T-helper 2 cell treated with Interferon-gamma antibody and Interleukin-4, amounts not matched to agents 5 μg/mL and 100 μg/mL, for 36 hours (primary cell): ENCODE data around the gene PPP2R5C.
"Not testable (repeated sequence)": the region's sequence is repeated elsewhere in the genome, so short reads cannot be mapped to it uniquely, and the experiment has no call there.

ENCODE experiments used
- DNase-seq: peaks from one replicate; pipeline ENCODE4 v3.0.0; 2021; ENCODE audit warnings: low spot score
- H3K27ac Mint-ChIP-seq: one replicate; pipeline ENCODE4 v1.8.0; 2021; ENCODE audit warnings: mild to moderate bottlenecking, mixed read lengths
- H3K27me3 Mint-ChIP-seq: one replicate; pipeline ENCODE4 v1.8.0; 2021; ENCODE audit warnings: low read depth, mixed read lengths
- H3K36me3 Mint-ChIP-seq: one replicate; pipeline ENCODE4 v1.8.0; 2021; ENCODE audit warnings: low read depth, mixed read lengths
- H3K4me1 Mint-ChIP-seq: one replicate; pipeline ENCODE4 v1.8.0; 2021; ENCODE audit warnings: low read depth, mixed read lengths
- H3K4me3 Mint-ChIP-seq: one replicate; pipeline ENCODE4 v1.8.0; 2022; ENCODE audit warnings: mild to moderate bottlenecking, moderate library complexity, mixed read lengths
- H3K9me3 Mint-ChIP-seq: one replicate; pipeline ENCODE4 v1.8.0; 2021; ENCODE audit warnings: mixed read lengths

PPP2R5C gene

DNA sequence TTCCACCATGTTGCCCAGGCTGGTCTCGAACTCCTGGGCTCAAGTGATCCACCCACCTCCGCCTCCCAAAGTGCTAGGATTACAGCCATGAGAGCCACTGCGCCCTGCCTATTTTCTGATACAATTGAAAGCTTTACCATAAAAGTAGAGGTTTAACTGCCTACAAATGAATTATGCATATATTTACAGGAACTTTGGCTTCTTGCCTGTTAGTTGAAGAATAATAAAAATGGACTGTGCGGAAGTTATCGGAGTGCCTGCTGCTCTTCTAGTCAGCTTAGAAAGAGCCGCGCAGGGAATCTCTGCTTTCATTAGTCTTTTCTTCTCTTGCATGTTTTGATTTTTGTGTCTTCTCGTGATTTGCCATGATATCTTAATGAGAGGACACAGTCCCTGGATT lies 34.5 kb downstream of the PPP2R5C start:
- H3K27me3 Mint-ChIP-seq: no peaks in the 10 kb centered on the region
- no peak for DNase-seq
- H3K27ac Mint-ChIP-seq: no peak overlapping the region
- H3K36me3 Mint-ChIP-seq: peaks cover 4% of the 10 kb centered on the region
- H3K9me3 Mint-ChIP-seq: peaks cover 9% of the 10 kb centered on the region
- peaks cover 13% of the 10 kb centered on the region for H3K4me1 Mint-ChIP-seq
- H3K4me3 Mint-ChIP-seq: no peak overlapping the region

DNA sequence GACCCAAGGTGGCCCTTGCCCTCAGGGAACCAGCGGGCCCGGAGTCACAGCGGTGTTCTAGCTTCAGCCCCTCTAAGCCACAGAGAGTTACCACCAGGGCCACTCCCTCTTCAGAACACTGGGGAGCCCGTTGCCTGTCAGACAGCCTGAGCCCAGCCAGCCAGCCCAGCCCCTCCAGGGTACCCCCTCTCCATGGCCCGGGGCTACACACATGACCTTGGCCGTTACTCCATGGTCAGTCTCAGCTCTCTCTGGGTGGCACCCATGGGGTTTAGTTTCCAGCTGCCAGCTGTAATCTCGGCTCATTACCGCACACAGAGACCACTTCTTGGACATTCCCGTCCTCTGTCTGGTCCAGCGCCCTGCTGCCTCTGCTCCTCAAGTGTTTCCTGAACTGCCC lies 35.0 kb downstream of the PPP2R5C start:
- H3K27me3 Mint-ChIP-seq: no peaks in the 10 kb centered on the region
- DNase-seq: no peak
- peaks cover 4% of the 10 kb centered on the region for H3K36me3 Mint-ChIP-seq
- no peak overlapping the region for H3K27ac Mint-ChIP-seq
- H3K9me3 Mint-ChIP-seq: peaks cover 9% of the 10 kb centered on the region
- H3K4me3 Mint-ChIP-seq: no peak overlapping the region
- peaks cover 13% of the 10 kb centered on the region for H3K4me1 Mint-ChIP-seq

- Mint-ChIP-seq H3K4me1 (no peaks in the 10 kb centered on the region), H3K36me3 (peaks cover 4% of the 10 kb centered on the region), H3K27me3 (no peaks in the 10 kb centered on the region), H3K4me3 (no peak overlapping the region), H3K27ac (no peak overlapping the region), H3K9me3 (peaks cover 9% of the 10 kb centered on the region)
- DNase-seq: no peak
Measured at GRCh38 chr14:101797856-101798255, 36.3 kb downstream of the PPP2R5C start.

DNA sequence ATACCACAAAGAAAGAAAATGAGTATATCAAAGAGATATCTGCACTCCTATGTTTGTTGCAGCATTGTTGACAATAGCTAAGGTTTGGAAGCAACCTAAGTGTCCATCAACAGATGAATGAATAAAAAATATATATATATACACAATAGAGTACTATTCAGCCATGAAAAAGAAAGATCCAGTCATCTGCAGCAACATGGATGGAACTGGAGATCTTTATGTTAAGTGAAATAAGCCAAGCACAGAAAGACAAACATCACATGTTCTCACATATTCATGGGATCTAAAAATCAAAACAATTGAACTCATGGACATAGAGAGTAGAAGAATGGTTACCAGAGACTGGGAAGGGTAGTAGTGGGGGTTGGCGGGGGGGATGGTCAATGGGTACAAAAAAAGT lies 42.9 kb downstream of the PPP2R5C start:
- not testable (repeated sequence) for H3K4me3 Mint-ChIP-seq, H3K27me3 Mint-ChIP-seq, DNase-seq, H3K36me3 Mint-ChIP-seq, H3K9me3 Mint-ChIP-seq, H3K27ac Mint-ChIP-seq
- peaks cover 12% of the 10 kb centered on the region for H3K4me1 Mint-ChIP-seq

DNA sequence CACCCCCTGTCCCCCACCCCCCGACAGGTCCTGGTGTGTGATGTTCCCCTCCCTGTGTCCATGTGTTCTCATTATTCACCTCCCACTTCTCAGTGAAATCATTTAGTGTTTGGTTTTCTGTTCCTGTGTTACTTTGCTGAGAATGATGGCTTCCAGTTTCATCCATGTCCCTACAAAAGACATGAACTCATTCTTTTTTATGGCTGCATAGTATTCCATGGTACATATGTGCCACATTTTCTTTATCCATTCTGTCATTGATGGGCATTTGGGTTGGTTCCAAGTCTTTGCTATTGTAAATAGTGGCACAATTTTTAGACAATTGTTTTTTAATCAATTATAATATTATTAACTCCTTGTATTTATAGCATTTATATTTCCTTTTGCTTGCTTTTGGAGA lies 44.7 kb downstream of the PPP2R5C start:
- DNase-seq, H3K4me3 Mint-ChIP-seq, H3K27me3 Mint-ChIP-seq, H3K27ac Mint-ChIP-seq, H3K9me3 Mint-ChIP-seq: not testable (repeated sequence)
- Mint-ChIP-seq H3K4me1 (peaks cover 19% of the 10 kb centered on the region), H3K36me3 (peaks cover 12% of the 10 kb centered on the region)

- Mint-ChIP-seq H3K4me1 (peaks cover 32% of the 10 kb centered on the region), H3K36me3 (peaks cover 28% of the 10 kb centered on the region), H3K27ac (peak overlapping the region; percentile 61), H3K9me3 (no peaks in the 10 kb centered on the region), H3K27me3 (no peaks in the 10 kb centered on the region), H3K4me3 (peak overlapping the region; percentile 35)
- DNase-seq: no peak
Measured at GRCh38 chr14:101808020-101808641, 46.6 kb downstream of the PPP2R5C start.

DNA sequence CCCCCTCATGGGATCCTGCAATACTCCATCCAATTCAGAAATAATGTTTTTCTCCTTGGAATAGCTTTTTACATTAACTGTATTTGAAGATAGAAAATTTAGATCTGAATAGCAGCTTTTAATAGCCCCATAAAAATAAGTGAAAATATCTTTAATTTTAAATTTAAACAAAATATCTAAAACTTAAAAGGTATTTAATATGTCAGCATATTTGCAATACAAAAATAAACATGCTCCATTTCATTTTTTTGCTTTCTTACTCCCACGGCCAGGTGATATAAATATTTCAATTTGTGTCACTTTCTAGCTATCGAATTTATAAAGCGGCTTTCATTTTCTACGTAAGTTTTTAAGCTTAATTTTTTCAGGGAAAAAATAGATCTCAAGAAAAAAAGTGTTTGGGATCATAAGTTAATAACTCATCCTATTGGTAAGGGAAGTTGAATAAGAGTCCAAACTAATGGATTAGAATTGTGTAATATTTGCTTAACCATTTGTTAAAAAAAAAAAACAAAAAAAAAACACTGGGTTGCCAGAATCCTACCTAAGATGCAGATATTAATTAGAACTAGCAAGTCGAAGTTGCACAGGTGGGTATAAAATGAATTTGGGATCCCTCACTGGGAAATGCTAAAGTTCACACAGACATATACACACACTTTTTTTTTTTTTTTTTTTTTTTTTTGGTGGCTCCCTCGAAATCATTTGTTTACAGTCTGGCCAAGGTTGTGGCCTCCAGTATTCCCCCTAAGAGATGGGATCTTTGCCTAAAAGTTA lies 47.6 kb downstream of the PPP2R5C start:
- H3K4me1 Mint-ChIP-seq: peaks cover 42% of the 10 kb centered on the region
- H3K36me3 Mint-ChIP-seq: peaks cover 33% of the 10 kb centered on the region
- no peak for DNase-seq
- H3K9me3 Mint-ChIP-seq: no peaks in the 10 kb centered on the region
- H3K4me3 Mint-ChIP-seq: peak overlapping the region; percentile 88
- no peaks in the 10 kb centered on the region for H3K27me3 Mint-ChIP-seq
- H3K27ac Mint-ChIP-seq: peak overlapping the region; percentile 95

- Mint-ChIP-seq H3K27me3 (no peaks in the 10 kb centered on the region), H3K4me1 (peaks cover 50% of the 10 kb centered on the region), H3K4me3 (peak overlapping the region; percentile 88), H3K9me3 (no peaks in the 10 kb centered on the region), H3K27ac (peak overlapping the region; percentile 95), H3K36me3 (peaks cover 36% of the 10 kb centered on the region)
- peak; percentile 82 for DNase-seq
Measured at GRCh38 chr14:101809671-101810514, 48.4 kb downstream of the PPP2R5C start.

DNA sequence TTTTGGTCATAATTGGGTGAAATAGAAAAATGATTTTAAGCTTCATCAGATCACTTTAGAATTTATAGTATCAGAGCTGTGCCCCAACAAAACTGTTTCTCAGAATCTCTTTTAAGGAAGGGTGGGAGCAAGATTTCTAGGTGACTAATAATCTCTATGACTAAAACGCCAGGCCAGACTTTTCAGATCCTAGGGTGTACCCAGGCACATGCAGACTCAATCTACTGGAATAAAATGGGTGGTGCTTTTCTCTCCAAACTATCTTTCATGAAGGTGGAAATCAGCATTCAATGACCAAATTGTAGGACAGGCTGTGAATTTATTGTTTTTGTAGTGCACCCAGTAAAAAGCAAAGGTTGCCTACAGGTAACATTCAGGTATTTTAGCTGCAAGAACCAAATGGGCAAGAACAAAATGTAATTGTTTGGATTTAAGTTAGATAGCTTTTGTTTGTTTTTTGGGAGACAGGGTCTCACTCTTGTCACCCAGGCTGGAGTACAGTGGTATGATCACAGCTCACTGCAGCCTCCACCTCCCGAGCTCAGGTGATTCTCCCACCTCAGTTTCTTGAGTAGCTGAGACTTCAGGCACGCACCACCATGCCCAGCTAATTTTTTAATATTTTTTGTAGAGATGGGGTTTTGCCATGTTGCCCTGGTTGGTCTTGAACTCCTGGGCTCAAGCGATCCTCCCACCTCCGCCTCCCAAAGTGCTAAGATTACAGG lies 49.5 kb downstream of the PPP2R5C start:
- Mint-ChIP-seq H3K27ac (peak overlapping the region; percentile 95), H3K9me3 (no peaks in the 10 kb centered on the region), H3K4me1 (peaks cover 62% of the 10 kb centered on the region), H3K36me3 (peaks cover 47% of the 10 kb centered on the region), H3K27me3 (no peaks in the 10 kb centered on the region), H3K4me3 (peak overlapping the region; percentile 88)
- no peak for DNase-seq

GRCh38 chr14:101812071-101812470 lies 50.6 kb downstream of the PPP2R5C start:
- Mint-ChIP-seq H3K4me1 (peaks cover 68% of the 10 kb centered on the region), H3K27ac (peak overlapping the region; percentile 84), H3K27me3 (no peaks in the 10 kb centered on the region), H3K36me3 (peaks cover 52% of the 10 kb centered on the region), H3K9me3 (no peaks in the 10 kb centered on the region), H3K4me3 (peak overlapping the region; percentile 88)
- DNase-seq: no peak

- peaks cover 61% of the 10 kb centered on the region for H3K36me3 Mint-ChIP-seq
- peaks cover 74% of the 10 kb centered on the region for H3K4me1 Mint-ChIP-seq
- H3K4me3 Mint-ChIP-seq: peak overlapping the region; percentile 88
- H3K27me3 Mint-ChIP-seq: no peaks in the 10 kb centered on the region
- no peaks in the 10 kb centered on the region for H3K9me3 Mint-ChIP-seq
- no peak for DNase-seq
- peak overlapping the region; percentile 91 for H3K27ac Mint-ChIP-seq
Measured at GRCh38 chr14:101813171-101813759, 51.8 kb downstream of the PPP2R5C start.

- Mint-ChIP-seq H3K36me3 (peaks cover 64% of the 10 kb centered on the region), H3K4me1 (peaks cover 74% of the 10 kb centered on the region), H3K4me3 (peak overlapping the region; percentile 88), H3K27me3 (no peaks in the 10 kb centered on the region), H3K27ac (peak overlapping the region; percentile 91), H3K9me3 (no peaks in the 10 kb centered on the region)
- no peak for DNase-seq
Measured at GRCh38 chr14:101813833-101814232, 52.3 kb downstream of the PPP2R5C start.

DNA sequence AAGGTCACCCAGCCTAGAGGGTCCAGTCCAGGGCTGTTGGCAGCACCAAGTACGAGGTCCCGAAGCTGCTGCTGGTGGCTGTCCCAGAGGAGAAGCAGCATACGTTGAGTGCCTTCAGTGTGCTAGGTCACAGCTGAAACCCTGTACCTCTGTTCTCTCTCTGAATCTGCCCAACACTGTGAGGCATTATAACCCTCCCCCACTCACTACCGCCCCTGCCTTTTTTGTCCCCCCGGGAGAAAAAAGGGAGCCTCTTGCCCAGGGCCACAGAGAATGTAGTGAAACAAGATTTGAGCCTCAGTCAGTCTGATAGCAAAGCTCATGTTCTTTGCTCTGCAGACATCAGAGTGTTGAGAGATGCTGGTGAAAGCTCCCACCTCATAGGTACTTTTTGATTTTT lies 53.4 kb downstream of the PPP2R5C start:
- Mint-ChIP-seq H3K27me3 (no peaks in the 10 kb centered on the region), H3K36me3 (peaks cover 75% of the 10 kb centered on the region), H3K9me3 (no peaks in the 10 kb centered on the region), H3K27ac (peak overlapping the region; percentile 91), H3K4me1 (peaks cover 77% of the 10 kb centered on the region), H3K4me3 (peak overlapping the region; percentile 88)
- DNase-seq: peak; percentile 32
